CD4-positive, alpha-beta T cell (primary cell): Measurements from ENCODE around the gene ANKRD44. TPM values are rescaled to one million over a fixed set of nuclear protein-coding genes. Genes with fewer than 3 reads are reported as not detected.

Experiments
- ATAC-seq: fragments of 200-7000 bp; cut with Tn5 transposase; one replicate; pipeline ENCODE4 v1.10.0; 2022; ENCODE audit warnings: mild to moderate bottlenecking; ENCODE audit not compliant: poor library complexity
- CTCF ChIA-PET: fragments of 350-600 bp; sonication (Branson Sonifier 250); formaldehyde crosslinking; loops from one replicate; lab custom pipeline; 2021; ENCODE audit warnings: antibody characterized with exemption, inconsistent platforms; lab: Charles Lee
- POLR2A ChIA-PET: fragments of 350-600 bp; sonication (Branson Sonifier 250); formaldehyde crosslinking; loops from one replicate; lab custom pipeline; 2021; ENCODE audit warnings: antibody characterized with exemption, inconsistent platforms; lab: Charles Lee
- DNase-seq, 14 experiments: peaks; one replicate each; pipeline ENCODE4 v3.0.0-alpha.2; 2013 to 2020; ENCODE audit warnings: mixed read lengths in 2 of 14
- H3K27ac ChIP-seq, 2 donors: one replicate each; pipeline versions ENCODE4 v1.5.1 to v1.7.0; 2013; ENCODE audit warnings: low read length in 2 of 2, low read depth in 1 of 2, mild to moderate bottlenecking in 1 of 2
- H3K27me3 ChIP-seq, 2 experiments: 1 replicate in 1 of 2; 2 replicates in 1 of 2; pipeline versions ENCODE4 v1.6.1 to v1.7.0; 2013; ENCODE audit warnings: low read length in 2 of 2, control low read depth in 1 of 2, mild to moderate bottlenecking in 1 of 2, moderate library complexity in 1 of 2; ENCODE audit not compliant: insufficient read depth in 2 of 2, control insufficient read depth in 1 of 2
- H3K36me3 ChIP-seq: one replicate; pipeline ENCODE4 v1.6.1; 2013; ENCODE audit warnings: low read length, control low read depth; ENCODE audit not compliant: insufficient read depth
- H3K4me1 ChIP-seq: one replicate; pipeline ENCODE4 v1.6.1; 2013; ENCODE audit warnings: low read length, control low read depth; ENCODE audit not compliant: insufficient read depth
- H3K4me3 ChIP-seq: one replicate; pipeline ENCODE4 v1.5.1; 2013; ENCODE audit warnings: mild to moderate bottlenecking, low read length, moderate library complexity
- H3K9me3 ChIP-seq, 2 experiments: 1 replicate in 1 of 2; 2 replicates in 1 of 2; pipeline versions ENCODE4 v1.6.1 to v1.7.0; 2013; ENCODE audit warnings: low read length in 2 of 2, mild to moderate bottlenecking in 2 of 2, control low read depth in 1 of 2, moderate library complexity in 1 of 2; ENCODE audit not compliant: control insufficient read depth in 1 of 2, insufficient read depth in 1 of 2
- H3K27ac Mint-ChIP-seq: one replicate; pipeline ENCODE4 v1.8.0; 2020; ENCODE audit warnings: mixed read lengths
- H3K27me3 Mint-ChIP-seq: one replicate; pipeline ENCODE4 v1.8.0; 2021; ENCODE audit warnings: mixed read lengths
- H3K36me3 Mint-ChIP-seq: one replicate; pipeline ENCODE4 v1.8.0; 2021; ENCODE audit warnings: low read depth, mixed read lengths
- H3K4me1 Mint-ChIP-seq: one replicate; pipeline ENCODE4 v1.8.0; 2021; ENCODE audit warnings: low read depth, mixed read lengths
- H3K4me3 Mint-ChIP-seq: one replicate; pipeline ENCODE4 v1.8.0; 2020; ENCODE audit warnings: mild to moderate bottlenecking, mixed read lengths
- H3K9me3 Mint-ChIP-seq: one replicate; pipeline ENCODE4 v1.8.0; 2020; ENCODE audit warnings: mixed read lengths
- intact Hi-C, 2 experiments: fragments of 100-400 bp; cut with DNase I in 1 of 2; cut with micrococcal nuclease in 1 of 2; formaldehyde crosslinking; loops; one replicate each; pipeline versions ENCODE4 v1.15.1 to v1.9.0; 2023 to 2025; cut with DNase I, micrococcal nuclease
- total RNA-seq, 174 experiments: library from RNA in 2 of 174; stranded (reverse) in 2 of 174; gene quantifications; one replicate each; pipeline ENCODE4 v1.2.3 and lab custom pipeline; 2021 to 2026
- TF ChIP-seq, protein P1 (sequence below): fragments of 200-600 bp; IDR thresholded peaks from one replicate; pipeline ENCODE4 v1.8.0; 2022; ENCODE audit warnings: antibody characterized with exemption, mild to moderate bottlenecking

ANKRD44 gene
- total RNA-seq, 2 experiments from 2014 or later = 170 to 186 TPM

DNA sequence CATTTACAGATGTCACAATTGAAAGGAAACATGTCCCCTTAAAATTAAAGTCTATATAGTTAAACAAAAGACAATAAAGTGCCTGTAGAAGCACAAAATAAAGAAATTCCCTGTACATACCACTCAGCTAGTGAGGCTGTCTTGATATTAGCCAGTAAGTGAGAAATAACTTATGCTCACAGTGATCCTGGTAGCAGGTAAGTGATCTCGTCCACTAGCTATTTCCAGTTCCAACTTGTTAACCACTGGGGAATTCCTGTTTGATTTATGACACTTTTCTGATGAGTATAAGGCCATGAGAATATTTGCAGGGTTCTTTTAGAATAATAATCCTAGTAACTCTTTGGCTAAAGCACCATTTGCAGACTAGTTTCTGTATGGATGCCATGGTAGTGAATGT, 256.1 kb downstream of the ANKRD44 start:
- peaks cover 5% of the 10 kb centered on the region for H3K9me3 Mint-ChIP-seq
- DNase-seq = no peak
- Histone ChIP-seq H3K36me3 (peaks cover 79% of the 10 kb centered on the region), H3K9me3 (peaks cover 4 to 13% of the 10 kb centered on the region in 2 experiments), H3K27ac (no peak overlapping the region), H3K4me3 (no peak overlapping the region), H3K4me1 (no peaks in the 10 kb centered on the region), H3K27me3 (no peaks in the 10 kb centered on the region)
- ChIA-PET POLR2A (no interaction called here), CTCF (interaction anchor here (0.9 kb wide), 1 partner anchor 137 kb away, joined by 3 read pairs; no protein-coding TSS in a partner anchor)
- intact Hi-C loops = no loop called here
- ATAC-seq = no peak
- no peak overlapping the region for H3K4me3 Mint-ChIP-seq
- TF ChIP-seq, protein P1, sequence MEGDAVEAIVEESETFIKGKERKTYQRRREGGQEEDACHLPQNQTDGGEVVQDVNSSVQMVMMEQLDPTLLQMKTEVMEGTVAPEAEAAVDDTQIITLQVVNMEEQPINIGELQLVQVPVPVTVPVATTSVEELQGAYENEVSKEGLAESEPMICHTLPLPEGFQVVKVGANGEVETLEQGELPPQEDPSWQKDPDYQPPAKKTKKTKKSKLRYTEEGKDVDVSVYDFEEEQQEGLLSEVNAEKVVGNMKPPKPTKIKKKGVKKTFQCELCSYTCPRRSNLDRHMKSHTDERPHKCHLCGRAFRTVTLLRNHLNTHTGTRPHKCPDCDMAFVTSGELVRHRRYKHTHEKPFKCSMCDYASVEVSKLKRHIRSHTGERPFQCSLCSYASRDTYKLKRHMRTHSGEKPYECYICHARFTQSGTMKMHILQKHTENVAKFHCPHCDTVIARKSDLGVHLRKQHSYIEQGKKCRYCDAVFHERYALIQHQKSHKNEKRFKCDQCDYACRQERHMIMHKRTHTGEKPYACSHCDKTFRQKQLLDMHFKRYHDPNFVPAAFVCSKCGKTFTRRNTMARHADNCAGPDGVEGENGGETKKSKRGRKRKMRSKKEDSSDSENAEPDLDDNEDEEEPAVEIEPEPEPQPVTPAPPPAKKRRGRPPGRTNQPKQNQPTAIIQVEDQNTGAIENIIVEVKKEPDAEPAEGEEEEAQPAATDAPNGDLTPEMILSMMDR = no peak
- no peaks in the 10 kb centered on the region for H3K27me3 Mint-ChIP-seq
- H3K27ac Mint-ChIP-seq = peak overlapping the region; percentile 64
- H3K36me3 Mint-ChIP-seq = peaks cover 97% of the 10 kb centered on the region
- peaks cover 27% of the 10 kb centered on the region for H3K4me1 Mint-ChIP-seq

GRCh38 chr2:197052356-197052755, 258.2 kb downstream of the ANKRD44 start:
- Histone ChIP-seq H3K36me3 (peaks cover 67% of the 10 kb centered on the region), H3K4me3 (no peak overlapping the region), H3K4me1 (no peaks in the 10 kb centered on the region), H3K27ac (peak overlapping the region in 1 of 2 donors; percentile 32), H3K27me3 (no peaks in the 10 kb centered on the region), H3K9me3 (peaks cover 4 to 13% of the 10 kb centered on the region in 2 experiments)
- H3K27ac Mint-ChIP-seq = peak overlapping the region; percentile 59
- ChIA-PET CTCF (no interaction called here), POLR2A (interaction anchor here (0.7 kb wide), 1 partner anchor 80 kb away, joined by 3 read pairs; no protein-coding TSS in a partner anchor)
- peaks cover 97% of the 10 kb centered on the region for H3K36me3 Mint-ChIP-seq
- intact Hi-C loops = no loop called here
- peak; percentile 62 for ATAC-seq
- peaks cover 25% of the 10 kb centered on the region for H3K4me1 Mint-ChIP-seq
- DNase-seq = peak in 3 of 14 experiments; percentile 26 to 33 (median 31)
- H3K4me3 Mint-ChIP-seq = peak overlapping the region; percentile 9
- no peaks in the 10 kb centered on the region for H3K27me3 Mint-ChIP-seq
- H3K9me3 Mint-ChIP-seq = peaks cover 5% of the 10 kb centered on the region
- TF ChIP-seq, protein P1 = no peak

GRCh38 chr2:197045115-197045514, 265.5 kb downstream of the ANKRD44 start:
- no peaks in the 10 kb centered on the region for H3K9me3 Mint-ChIP-seq
- H3K36me3 Mint-ChIP-seq = peaks cover 90% of the 10 kb centered on the region
- H3K4me1 ChIP-seq = no peaks in the 10 kb centered on the region
- no peaks in the 10 kb centered on the region for H3K27me3 Mint-ChIP-seq
- peak overlapping the region; percentile 75 for H3K27ac Mint-ChIP-seq
- H3K4me3 Mint-ChIP-seq = no peak overlapping the region
- TF ChIP-seq, protein P1 = no peak
- H3K27me3 ChIP-seq = no peaks in the 10 kb centered on the region
- H3K36me3 ChIP-seq = peaks cover 34% of the 10 kb centered on the region
- intact Hi-C loops = no loop called here
- H3K4me3 ChIP-seq = no peak overlapping the region
- no peak overlapping the region for H3K27ac ChIP-seq
- no peak for DNase-seq
- no peak for ATAC-seq
- no peaks in the 10 kb centered on the region for H3K9me3 ChIP-seq
- ChIA-PET CTCF (no interaction called here), POLR2A (interaction anchor here (0.6 kb wide), 2 partner anchors 23 to 63 kb away, joined by 3 read pairs; no protein-coding TSS in a partner anchor)
- H3K4me1 Mint-ChIP-seq = peaks cover 27% of the 10 kb centered on the region
